ENCODE measurements around the gene NCMAP. TPM values are rescaled to one million over a fixed set of nuclear protein-coding genes. Genes with fewer than 3 reads are reported as not detected.

NCMAP gene
- total RNA-seq, 1 donor from 2014 or later = not detected

GRCh38 chr1:24541711-24542346 is 14.1 kb upstream of the NCMAP start:
- no peak for DNase-seq (ENCODE audit: low spot score)

DNA sequence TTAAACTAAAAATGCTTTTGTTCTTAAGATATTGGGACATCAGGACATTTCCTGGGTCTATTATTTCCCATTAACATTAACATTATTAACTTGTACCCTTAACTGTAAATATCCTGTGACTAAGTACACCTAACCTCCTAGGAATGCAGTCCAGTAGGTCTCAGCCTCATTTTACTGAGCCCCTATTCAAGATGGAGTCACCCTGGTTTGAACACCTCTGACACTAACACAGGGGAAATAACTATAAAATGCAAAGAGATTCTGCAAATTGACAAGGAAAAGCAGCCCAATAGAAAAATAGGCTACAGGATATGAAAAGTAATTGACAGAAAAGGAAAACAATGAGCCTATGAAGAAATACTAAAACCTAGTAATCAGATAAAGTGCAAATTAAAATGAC is 11.6 kb upstream of the NCMAP start:
- no peak for DNase-seq (ENCODE audit: low spot score)

DNA sequence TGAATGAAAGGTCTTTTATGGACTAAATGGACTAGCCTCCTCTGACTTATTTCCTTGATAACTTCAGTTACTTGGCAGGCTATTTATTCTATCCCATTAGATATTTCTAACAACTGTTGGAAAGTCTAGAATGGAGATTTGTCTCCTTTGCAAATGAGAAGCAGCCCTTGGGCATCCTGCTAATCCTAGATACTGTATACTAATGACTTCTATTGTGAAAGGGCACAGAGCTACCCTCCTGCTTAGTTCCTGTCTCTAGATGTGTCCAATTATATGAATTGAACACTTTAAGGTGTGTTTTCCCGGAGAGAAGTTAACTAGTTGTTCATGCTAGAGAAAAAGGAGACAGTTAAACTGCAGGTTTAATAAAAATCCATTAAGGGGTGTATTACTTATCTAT is 10.2 kb upstream of the NCMAP start:
- DNase-seq (ENCODE audit: low spot score) = no peak

GRCh38 chr1:24547195-24547594 is 8.7 kb upstream of the NCMAP start:
- DNase-seq (ENCODE audit: low spot score) = no peak

DNA sequence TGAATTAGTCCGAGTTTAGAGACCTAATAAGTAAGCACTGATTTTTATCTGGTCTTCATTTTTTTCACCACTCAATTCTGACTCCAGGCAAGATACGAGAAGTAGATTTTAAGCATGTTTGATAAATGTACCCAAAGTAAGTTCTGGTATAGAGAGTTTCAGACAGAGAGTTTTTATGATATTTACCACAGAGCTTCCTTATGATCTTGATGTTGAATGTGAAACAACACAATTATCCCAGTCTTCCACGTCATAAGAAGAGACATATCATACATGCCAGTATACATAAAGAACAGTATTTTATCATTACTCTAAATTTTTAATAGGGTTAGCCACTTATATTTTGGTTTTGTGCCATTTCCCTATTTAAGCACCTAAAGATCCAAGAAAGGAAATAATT is 7.8 kb upstream of the NCMAP start:
- no peak for DNase-seq (ENCODE audit: low spot score)

DNA sequence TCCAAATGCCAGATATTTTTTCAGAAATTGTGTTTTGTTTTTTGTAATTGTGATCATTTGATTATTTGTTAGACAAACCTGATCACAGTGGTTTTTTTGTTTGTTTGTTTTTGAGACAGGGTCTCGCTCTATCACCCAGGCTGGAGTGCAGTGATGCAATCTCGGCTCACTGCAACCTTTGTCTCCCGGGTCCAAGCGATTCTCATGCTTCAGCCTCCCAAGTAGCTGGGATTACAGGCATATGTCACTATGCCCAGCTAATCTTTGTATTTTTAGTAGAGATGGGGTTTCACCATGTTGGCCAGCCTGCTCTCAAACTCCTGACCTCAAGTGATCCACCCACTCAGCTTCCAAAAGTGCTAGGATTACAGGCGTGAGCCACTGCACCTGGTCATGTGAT is 6.7 kb upstream of the NCMAP start:
- peak; percentile 30 for DNase-seq (ENCODE audit: low spot score)

DNA sequence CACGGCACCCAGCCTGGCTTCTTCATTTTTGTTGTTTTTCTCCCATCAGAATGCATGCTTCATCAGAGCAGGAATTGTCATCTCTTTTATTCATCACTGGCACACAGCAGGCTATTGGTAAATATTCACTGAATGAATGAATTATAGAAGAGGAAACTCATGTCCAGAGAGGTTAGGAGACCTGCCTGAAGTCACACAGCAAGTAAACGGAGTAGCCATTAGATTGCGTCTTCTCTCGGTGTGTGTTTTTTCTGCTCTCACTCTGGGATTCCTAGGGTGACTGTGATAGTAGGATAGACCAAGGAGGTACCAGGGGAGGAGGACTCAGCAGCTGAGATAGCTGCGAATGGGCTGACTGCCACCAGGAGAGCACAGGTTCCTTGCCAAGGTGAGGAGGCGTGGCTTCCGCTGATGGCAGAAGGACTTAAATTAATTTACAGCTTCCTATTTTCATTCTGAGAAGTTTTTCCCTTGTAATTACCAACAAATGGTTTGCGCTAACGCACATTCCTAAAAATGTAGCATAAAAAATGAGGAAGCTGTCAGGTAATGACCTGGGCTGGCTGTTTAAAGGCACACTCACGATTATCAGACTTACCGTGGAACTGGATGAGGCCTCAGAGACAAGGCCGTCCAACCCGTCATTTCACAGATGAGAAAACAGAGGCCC is 4.5 kb upstream of the NCMAP start:
- no peak for DNase-seq (ENCODE audit: low spot score)

GRCh38 chr1:24551960-24552571 is 3.8 kb upstream of the NCMAP start:
- peak; percentile 79 for DNase-seq (ENCODE audit: low spot score)

- DNase-seq (ENCODE audit: low spot score) = peak; percentile 49
These were observed 2.0 kb upstream of the NCMAP start for GRCh38 chr1:24553931-24554330.

DNA sequence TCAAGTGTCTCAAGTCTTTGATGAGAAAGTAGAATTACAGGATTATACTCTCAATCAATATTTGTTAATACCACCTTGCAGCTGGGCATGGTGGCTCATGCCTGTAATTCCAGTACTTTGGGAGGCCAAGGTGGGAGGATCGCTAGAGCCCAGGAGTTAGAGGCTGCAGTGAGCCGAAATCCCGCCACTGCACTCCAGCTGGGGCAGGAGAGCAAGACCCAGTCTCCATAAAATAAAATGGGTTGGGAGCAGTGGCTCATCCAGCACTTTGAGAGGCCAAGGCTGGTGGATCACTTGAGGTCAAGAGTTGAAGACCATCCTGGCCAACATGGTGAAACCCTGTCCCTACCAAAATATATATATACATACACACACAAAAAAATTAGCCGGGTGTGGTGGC is 1.2 kb upstream of the NCMAP start:
- peak; percentile 26 for DNase-seq (ENCODE audit: low spot score)

- no peak for DNase-seq (ENCODE audit: low spot score)
These were observed 518 bp downstream of the NCMAP start for GRCh38 chr1:24556414-24556795.

GRCh38 chr1:24557220-24557619 is 1.3 kb downstream of the NCMAP start:
- peak; percentile 24 for DNase-seq (ENCODE audit: low spot score)

DNA sequence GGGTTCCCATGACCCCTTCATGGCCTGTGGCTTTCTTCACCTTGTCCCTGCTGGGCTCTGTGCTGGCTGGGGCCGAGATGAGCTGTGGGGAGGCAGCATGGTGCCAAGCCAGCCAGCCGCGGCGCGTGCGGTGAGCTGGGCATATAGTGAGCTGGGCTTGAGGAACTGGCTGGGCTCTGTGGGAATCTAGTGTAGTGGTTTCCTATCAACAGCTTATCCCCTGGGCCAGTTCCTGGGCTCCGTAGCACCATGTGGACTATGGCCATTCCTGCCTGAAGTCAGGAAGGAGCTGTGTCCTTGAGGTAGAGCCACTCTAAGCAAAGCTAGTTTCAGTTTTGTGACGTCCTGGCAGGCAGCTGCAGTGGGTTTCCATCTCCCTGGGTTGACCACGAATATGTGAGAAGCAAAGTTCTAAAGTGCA is 1.8 kb downstream of the NCMAP start:
- DNase-seq (ENCODE audit: low spot score) = peak; percentile 41

GRCh38 chr1:24558455-24558854 is 2.6 kb downstream of the NCMAP start:
- DNase-seq (ENCODE audit: low spot score) = peak; percentile 49

- peak; percentile 86 for DNase-seq (ENCODE audit: low spot score)
These were observed 3.3 kb downstream of the NCMAP start for GRCh38 chr1:24558902-24559791.

- peak; percentile 51 for DNase-seq (ENCODE audit: low spot score)
These were observed 4.5 kb downstream of the NCMAP start for GRCh38 chr1:24560361-24560760.

DNA sequence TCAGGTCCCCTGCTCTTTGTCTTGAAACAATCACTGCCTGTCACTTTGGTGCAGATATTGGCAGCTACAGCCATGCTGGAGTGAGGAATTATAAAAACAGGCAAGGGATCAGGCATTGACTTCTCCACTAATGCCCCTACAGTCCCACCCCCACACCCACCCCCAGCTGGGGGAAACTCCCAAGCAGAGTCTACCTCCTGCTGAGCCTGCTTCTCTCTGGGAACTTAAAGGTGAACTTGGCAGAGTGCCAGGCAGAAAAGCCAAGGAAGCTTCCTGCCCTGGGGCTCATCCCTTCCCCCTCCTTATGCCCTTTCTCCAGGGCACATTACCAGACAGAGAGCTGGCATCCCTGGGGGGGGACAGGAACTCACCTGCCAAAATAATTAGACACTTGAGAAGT is 6.7 kb downstream of the NCMAP start:
- DNase-seq (ENCODE audit: low spot score) = no peak

GRCh38 chr1:24564695-24565094 is 8.8 kb downstream of the NCMAP start:
- DNase-seq (ENCODE audit: low spot score) = no peak

- DNase-seq (ENCODE audit: low spot score) = no peak
These were observed 10.5 kb downstream of the NCMAP start for GRCh38 chr1:24566236-24566867.

DNA sequence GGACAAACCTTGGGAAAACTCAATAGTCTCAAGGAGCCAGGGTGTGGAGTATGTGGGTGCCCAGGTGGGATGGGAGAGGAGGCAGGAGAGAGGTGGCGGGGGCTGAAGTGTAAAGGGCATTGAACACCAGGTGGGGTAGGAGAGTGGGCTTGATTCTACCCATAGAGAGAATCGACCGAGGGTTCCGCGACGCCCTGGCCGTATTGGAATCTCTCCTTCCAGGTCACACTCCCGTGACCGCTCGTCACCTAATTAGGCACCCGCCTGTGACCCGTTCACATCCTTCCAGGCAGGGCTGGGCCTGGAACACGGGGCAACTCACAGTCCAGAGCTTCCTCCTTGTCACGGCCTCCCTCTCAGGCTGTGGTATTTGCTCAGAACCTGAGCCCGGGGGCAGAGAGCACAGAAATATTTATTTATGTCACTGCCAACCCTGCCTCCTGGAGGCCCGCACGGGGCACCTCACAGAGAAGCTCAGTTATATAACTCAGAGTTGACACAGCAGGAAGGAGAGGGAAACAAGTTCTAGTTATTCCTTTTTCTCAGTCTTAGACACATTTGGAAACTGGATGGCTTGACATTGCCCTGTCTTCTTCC is 12.0 kb downstream of the NCMAP start:
- DNase-seq (ENCODE audit: low spot score) = no peak

- no peak for DNase-seq (ENCODE audit: low spot score)
These were observed 12.6 kb downstream of the NCMAP start for GRCh38 chr1:24568475-24568874.
